Measurements from ENCODE around the gene PCDHGC4. TPM values are rescaled to one million over a fixed set of nuclear protein-coding genes. Genes with fewer than 3 reads are reported as not detected.

PCDHGC4 gene
- total RNA-seq, 4 donors from 2014 or later = 1.5 to 4.1 (median 3.5) TPM

DNA sequence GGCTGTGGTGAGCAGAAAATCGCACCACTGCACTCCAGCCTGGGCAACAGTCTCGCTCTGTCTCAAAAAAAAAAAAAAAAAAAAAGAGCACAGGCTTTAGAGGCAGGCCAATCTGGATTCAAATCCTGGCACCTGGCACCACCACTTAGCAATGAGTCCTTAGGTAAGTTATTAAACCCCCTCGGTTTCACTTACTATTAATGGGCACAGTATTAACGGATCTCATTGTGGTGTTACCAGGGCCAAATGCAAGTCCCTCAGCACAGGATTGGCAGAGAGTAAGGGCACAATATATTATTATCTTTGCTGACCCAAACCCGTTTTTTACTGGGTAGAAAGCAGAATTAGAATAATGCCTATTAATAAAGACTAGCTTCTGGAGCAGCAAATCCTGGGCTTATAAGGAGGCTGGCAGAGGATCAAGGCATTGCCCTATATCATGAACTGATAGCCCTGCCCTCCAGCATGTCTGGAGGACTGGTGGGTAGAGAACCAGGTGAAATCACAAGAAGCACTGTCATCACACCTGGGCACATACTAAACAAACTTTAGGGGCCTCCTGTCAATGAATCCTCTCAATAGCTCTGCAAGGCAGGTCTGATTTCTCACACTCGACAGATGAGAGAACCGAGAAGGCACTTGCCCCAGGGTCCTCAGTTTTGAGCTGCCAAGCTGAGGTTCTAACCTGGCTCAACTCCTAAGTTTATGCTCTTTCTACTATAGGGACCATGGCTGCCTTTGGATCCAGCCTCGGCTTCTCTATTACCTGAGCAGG is 21.7 kb downstream of the PCDHGC4 start:
- TF ChIP-seq, protein P1, sequence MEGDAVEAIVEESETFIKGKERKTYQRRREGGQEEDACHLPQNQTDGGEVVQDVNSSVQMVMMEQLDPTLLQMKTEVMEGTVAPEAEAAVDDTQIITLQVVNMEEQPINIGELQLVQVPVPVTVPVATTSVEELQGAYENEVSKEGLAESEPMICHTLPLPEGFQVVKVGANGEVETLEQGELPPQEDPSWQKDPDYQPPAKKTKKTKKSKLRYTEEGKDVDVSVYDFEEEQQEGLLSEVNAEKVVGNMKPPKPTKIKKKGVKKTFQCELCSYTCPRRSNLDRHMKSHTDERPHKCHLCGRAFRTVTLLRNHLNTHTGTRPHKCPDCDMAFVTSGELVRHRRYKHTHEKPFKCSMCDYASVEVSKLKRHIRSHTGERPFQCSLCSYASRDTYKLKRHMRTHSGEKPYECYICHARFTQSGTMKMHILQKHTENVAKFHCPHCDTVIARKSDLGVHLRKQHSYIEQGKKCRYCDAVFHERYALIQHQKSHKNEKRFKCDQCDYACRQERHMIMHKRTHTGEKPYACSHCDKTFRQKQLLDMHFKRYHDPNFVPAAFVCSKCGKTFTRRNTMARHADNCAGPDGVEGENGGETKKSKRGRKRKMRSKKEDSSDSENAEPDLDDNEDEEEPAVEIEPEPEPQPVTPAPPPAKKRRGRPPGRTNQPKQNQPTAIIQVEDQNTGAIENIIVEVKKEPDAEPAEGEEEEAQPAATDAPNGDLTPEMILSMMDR (IDR thresholded peaks at IDR 0.05) = no peak
- DNase-seq (ENCODE audit: low spot score) = no peak
- ATAC-seq (ENCODE audit: low FRiP score) = no peak

DNA sequence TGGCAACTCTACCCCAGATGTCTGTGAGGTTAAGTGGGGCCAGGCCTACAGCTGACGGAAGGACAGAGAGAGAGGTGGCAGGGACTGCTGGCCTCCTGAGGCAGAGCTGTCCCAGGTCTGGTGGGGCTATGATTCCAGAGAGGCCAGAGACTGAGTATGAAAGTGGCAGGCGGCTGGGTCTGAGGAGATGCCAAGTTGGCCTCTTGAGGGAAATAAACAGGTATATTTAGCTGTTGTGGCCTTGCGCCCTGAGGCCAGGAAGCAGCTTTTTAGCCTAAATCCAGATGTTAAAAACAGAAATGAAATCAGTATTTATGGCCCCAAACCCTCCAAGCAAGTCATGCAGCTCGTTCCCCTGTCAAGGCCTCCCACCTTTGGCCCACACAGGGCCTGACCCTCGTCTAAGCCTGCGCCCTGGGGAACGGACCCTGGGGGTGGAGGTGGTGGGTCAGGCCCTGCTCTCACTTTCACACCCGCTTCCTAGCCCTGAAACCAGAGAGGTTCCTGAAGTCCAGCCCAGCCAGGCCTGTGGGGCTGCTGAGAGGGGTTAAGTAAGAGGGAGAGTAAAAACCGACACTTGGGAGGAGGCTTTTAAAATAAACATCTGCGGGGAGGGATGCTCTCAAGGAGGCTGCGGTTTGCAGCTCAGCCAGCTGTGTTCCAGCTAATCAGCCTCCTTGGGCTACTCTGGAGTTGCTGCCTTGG is 22.7 kb downstream of the PCDHGC4 start:
- DNase-seq (ENCODE audit: low spot score) (no peak), ATAC-seq (ENCODE audit: low FRiP score) (no peak)
- TF ChIP-seq, protein P1 (IDR thresholded peaks at IDR 0.05) = no peak

DNA sequence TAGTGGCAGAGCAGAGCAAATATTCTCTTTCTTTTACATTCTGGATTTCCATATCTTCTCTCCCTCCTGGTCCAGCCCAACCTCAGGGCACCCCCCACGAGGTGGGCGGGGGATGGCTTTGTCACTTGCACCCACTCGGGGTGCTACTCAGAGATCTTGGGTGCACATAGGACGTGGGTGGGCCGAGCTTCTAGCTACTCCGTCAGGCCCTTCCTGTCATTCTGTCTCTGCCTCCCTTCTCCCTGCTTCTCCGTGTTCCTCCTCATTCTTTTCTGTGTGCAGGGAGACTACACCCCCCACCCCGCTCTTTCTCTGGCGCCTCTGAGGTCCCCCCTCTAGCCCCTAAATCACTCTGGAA is 23.6 kb downstream of the PCDHGC4 start:
- no peak for DNase-seq (ENCODE audit: low spot score)
- TF ChIP-seq, protein P1 (IDR thresholded peaks at IDR 0.05) = no peak
- peak; percentile 24 for ATAC-seq (ENCODE audit: low FRiP score)

DNA sequence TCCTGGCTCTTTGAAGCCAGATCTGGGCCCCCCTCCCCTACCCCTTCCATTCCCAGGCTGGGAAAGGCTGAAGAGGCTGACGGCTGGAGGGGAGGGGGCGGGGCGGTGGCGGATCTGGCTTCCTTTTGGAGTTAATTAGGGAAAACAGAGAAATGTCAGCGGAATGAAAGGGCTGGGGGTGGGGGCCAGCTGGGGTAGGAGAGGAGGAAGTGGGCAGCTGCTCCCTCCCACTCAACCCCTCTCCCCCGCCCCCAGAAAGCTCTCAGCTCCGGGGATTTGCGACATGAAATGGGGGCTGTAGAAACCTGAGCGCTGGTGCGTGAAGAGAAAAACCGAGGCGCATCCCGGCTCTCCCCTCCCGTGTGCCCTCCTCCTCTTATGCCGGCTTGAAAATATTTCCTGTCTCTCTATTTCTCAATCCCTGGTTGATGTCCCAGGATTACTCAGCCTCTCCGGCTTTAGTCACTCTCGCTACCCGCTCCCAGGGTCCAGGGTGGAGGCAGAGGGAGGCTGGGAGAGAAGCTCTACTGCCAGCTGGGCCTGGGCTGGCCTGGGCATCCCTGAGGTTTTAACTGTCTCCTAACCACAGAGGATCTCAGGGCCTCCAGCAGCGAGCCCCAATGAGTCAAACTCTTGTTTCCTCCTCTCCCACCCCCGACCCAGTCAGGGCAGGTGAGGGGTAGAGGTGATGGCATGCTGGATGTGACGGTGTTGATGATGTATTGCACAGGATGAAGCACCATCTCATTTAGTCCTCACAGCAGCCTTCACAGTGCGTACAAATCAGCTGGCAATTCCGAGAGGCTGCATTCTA is 24.2 kb downstream of the PCDHGC4 start:
- DNase-seq (ENCODE audit: low spot score) (peak; percentile 46), ATAC-seq (ENCODE audit: low FRiP score) (peak; percentile 65)
- TF ChIP-seq, protein P1 (IDR thresholded peaks at IDR 0.05) = no peak

DNA sequence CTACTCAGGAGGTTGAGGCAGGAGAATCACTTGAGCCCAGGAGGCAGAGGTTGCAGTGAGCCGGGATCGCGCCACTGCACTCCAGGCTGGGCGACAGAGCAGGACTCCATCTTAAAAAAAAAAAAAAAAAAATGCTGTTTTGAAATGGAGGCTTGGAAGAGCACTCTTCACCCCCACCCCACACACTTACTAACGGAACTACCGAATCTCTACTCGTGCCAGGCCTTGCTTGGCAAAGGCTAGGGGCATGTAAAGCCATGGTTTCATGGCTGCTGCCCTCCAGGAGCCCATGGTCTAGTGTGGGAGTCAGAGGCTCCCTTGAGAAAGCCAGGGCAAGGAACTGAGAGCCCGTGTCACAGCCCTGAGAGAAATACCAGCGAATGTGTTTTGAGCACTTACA is 25.3 kb downstream of the PCDHGC4 start:
- TF ChIP-seq, protein P1 (IDR thresholded peaks at IDR 0.05) = no peak
- ATAC-seq (ENCODE audit: low FRiP score) = no peak
- DNase-seq (ENCODE audit: low spot score) = no peak

DNA sequence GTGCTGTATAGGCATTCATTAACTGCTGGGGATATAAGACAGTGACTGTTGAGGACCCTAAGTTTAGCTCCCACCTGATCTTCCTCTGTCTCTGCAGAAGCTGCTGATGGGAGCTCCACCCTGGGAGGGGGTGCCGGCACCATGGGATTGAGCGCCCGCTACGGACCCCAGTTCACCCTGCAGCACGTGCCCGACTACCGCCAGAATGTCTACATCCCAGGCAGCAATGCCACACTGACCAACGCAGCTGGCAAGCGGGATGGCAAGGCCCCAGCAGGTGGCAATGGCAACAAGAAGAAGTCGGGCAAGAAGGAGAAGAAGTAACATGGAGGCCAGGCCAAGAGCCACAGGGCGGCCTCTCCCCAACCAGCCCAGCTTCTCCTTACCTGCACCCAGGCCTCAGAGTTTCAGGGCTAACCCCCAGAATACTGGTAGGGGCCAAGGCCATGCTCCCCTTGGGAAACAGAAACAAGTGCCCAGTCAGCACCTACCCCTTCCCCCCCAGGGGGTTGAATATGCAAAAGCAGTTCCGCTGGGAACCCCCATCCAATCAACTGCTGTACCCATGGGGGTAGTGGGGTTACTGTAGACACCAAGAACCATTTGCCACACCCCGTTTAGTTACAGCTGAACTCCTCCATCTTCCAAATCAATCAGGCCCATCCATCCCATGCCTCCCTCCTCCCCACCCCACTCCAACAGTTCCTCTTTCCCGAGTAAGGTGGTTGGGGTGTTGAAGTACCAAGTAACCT is 26.2 kb downstream of the PCDHGC4 start:
- no peak for DNase-seq (ENCODE audit: low spot score)
- ATAC-seq (ENCODE audit: low FRiP score) = no peak
- TF ChIP-seq, protein P1 (IDR thresholded peaks at IDR 0.05) = no peak

Data from omental fat pad (tissue), 4 donors.